Measurements from ENCODE around the gene PLA2G2F.

DNA sequence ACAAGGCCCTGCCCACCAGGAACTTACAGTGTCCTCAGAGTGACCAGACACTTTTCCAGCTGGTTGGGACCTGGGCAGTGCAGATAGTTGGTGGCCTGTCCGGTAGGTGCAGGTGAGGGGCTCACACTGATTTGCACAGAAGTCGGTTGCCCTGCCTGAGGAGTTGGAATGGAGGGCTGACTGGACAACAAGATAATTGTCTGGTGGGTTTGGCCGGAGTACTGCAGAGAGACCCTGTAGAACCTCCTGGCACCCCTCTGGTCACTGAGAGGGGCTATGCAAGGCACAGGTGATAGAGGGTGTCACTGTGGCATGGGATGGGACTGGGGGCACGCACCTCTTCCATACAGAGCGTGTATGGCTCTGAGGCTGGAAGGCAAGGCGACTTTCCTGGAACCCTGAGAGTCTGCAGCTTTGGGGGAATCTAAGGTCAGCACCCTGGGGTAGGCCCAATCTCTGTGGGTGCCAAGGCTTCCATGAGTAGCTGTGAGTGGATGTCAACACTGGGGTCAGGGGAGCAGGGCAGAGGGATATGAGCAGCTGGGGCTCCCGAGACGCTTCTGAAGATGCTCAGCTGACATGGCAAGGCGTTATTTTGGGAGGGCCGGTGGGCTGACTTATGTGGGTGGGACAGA lies 12.2 kb upstream of the PLA2G2F start:
- TF ChIP-seq SP1 (IDR thresholded peaks at IDR 0.05) (no peak), FOXA1 (IDR thresholded peaks at IDR 0.05) (no peak), BHLHE40 (IDR thresholded peaks at IDR 0.05; ENCODE audit: borderline replicate concordance) (no peak), HDGF (IDR thresholded peaks at IDR 0.05; ENCODE audit: borderline replicate concordance) (no peak), NFRKB (IDR thresholded peaks at IDR 0.05) (no peak), FOXK2 (IDR thresholded peaks at IDR 0.05) (no peak), FOXM1 (IDR thresholded peaks at IDR 0.05; ENCODE audit: borderline replicate concordance) (no peak), ZNF384 (IDR thresholded peaks at IDR 0.05) (no peak), TARDBP (IDR thresholded peaks at IDR 0.05) (no peak), L3MBTL2 (conservative IDR thresholded peaks at IDR 0.05) (no peak), LEF1 (IDR thresholded peaks at IDR 0.05; ENCODE audit: borderline replicate concordance) (no peak), CTBP1 (IDR thresholded peaks at IDR 0.05; ENCODE audit: borderline replicate concordance) (no peak)

Data from HEK293T (cell line).